ENCODE results near the gene STRC.
"Not testable (repeated sequence)": the region's sequence is repeated elsewhere in the genome, so short reads cannot be mapped to it uniquely, and the experiment has no call there.

DNA sequence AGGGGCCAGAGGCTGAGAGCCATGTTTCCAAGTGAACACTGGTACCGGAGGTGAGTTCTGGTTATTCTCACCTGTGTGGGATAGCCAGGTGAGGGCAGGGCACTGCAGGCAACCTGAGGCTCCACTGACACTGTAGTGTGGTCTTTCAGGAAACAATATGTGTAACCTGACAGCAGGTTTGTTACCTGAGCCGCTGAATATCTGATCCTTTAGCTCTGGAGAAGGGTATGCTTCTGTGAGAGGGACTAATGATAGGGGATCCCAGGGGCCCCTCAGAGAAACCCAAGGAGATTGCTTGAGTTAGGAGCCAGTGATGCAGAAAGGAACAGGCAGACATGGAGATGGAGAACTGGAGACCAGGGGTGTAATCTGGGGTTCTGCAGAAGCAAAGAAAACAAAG, at the start of gene STRC:
- TF ChIP-seq, protein P1, sequence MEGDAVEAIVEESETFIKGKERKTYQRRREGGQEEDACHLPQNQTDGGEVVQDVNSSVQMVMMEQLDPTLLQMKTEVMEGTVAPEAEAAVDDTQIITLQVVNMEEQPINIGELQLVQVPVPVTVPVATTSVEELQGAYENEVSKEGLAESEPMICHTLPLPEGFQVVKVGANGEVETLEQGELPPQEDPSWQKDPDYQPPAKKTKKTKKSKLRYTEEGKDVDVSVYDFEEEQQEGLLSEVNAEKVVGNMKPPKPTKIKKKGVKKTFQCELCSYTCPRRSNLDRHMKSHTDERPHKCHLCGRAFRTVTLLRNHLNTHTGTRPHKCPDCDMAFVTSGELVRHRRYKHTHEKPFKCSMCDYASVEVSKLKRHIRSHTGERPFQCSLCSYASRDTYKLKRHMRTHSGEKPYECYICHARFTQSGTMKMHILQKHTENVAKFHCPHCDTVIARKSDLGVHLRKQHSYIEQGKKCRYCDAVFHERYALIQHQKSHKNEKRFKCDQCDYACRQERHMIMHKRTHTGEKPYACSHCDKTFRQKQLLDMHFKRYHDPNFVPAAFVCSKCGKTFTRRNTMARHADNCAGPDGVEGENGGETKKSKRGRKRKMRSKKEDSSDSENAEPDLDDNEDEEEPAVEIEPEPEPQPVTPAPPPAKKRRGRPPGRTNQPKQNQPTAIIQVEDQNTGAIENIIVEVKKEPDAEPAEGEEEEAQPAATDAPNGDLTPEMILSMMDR (IDR thresholded peaks at IDR 0.05; ENCODE audit: insufficient read depth, low read length): not testable (repeated sequence)
- not testable (repeated sequence) for TF ChIP-seq POLR2AphosphoS5, GABPA (IDR thresholded peaks at IDR 0.05; ENCODE audit: low read depth)
